IPS-NIHi11 (cell line): ENCODE data around the gene SH3TC1.
A peak's percentile ranks its signal among the peaks of the same experiment; 100 is the strongest.

ENCODE experiments used
- DNase-seq: peaks from one replicate; pipeline ENCODE4 v3.0.0; 2012; ENCODE audit warnings: mixed read lengths, low spot score

The SH3TC1 gene

DNA sequence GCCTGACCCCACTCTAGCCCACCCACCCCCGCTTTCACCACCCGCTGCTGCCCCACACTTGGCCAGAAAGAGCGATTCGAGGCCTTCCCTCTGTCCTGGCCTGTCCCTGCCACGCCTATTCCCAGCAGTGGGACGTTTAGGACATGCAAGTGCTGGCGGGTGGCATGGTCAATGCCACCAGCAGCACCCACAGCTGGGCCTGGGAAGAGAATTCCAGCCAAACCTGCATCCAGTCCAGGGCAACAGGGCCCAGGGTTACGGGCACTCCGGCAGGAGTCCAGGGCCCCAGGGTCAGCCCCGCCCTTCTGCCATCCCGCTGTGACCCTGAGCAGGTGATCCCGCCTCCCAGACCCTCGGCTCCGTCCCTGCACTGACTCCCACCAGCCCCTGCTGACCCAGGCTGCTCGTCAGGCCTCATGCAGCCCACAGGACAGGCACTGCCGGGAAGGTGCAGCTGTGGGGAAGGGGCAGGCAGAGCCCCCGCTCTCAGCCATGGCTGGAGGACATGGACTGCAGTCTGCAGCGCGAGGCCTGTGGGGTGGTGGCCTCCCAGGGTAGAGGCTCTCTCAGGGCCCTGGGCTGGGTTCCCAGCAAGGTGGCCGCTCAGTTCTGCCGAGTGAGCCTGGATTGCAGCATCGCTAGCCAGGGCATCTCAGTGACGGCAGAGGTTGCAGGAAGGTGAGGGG is 63.7 kb downstream of the SH3TC1 start:
- no peak for DNase-seq

DNA sequence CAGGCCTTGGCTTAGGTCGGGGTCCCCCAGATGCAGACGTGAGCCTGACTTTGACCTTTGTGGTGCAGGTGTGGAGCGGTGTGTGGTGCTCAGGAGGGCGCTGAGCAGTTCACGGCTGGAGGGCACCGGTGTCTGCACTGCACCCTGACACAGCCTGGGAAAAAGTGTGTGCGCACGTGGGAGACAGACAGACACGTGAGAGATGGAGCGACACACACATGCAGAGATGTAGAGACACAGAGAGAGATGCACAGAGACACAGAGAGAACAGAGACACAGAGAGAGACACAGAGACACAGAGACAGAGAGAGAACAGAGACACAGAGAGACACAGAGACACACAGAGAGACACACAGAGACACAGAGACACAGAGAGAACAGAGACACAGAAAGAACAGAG is 64.3 kb downstream of the SH3TC1 start:
- DNase-seq, result no peak

DNA sequence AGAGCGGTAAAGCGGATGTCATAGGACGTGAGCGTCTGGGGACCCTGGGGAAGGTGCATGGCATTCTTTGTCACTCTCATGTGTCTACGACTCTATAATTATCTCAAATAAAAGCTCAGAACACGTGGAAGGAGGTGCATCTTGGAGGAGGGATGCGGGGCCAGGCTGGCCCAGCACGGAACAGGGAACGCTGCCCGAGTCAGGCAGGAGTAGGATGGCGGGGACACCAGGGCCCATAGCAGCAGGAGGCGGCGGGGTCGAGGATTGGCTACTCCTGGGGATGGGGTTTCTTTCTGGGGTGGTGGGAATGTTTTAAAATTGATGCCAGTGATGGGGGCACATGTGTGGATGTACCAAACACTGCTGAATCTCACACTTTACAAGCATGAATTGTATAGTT is 65.0 kb downstream of the SH3TC1 start:
- no peak for DNase-seq

DNA sequence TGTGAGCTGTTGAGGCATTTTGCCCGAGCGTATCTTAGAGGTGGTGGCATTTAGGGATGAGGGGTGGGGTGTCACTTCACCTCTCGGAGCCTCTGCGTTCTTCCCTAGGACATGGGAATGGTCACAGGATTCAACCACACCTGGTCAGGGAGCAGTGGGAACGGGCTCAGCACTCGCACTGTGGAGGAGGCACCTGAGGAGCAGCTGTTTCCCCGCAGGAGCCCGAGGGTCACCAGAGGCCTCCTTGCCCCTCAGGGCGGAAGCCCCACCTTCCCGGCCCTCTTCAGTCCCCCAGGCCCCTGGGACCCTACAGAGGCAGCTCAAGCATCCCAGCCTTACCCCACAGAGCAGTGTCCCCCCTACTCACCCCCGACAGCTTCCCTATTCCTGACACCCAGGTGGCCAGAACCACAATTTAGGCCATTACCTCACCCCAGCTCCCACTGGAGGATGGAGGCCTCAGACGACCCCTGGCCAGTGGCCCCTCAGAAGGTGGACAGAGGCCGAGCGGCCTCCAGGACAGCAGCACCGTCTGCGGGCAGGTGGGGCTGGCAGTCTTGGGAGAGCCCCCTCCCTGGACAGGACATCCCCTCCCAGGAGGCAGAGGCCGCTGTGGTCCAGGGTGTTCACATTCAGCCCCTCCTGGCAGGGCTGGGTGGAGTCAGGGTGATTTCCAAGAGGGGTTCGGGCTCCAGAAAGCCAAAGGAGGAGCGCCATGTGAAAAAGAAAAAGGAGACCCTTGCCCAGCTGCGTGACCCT is 66.3 kb downstream of the SH3TC1 start:
- no peak for DNase-seq

DNA sequence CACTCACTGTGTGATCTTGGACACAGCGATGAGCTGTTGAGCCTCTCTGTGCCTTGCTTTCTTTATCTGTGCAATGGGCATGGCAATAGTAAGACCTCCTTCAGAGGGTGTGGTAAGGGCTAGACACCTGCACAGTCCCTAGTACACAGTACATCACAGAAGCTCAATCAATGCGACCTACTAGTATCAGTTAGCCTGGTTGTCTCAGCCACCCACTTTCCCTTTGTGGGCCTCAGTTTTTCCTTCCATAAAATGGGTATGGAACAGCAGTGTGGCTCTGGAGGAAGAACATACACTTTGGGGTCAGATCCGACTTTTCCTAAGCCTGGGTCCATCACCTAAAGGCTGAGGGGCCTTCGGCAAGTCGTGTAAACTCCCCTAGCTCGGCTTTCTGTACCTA is 67.0 kb downstream of the SH3TC1 start:
- DNase-seq, result no peak

DNA sequence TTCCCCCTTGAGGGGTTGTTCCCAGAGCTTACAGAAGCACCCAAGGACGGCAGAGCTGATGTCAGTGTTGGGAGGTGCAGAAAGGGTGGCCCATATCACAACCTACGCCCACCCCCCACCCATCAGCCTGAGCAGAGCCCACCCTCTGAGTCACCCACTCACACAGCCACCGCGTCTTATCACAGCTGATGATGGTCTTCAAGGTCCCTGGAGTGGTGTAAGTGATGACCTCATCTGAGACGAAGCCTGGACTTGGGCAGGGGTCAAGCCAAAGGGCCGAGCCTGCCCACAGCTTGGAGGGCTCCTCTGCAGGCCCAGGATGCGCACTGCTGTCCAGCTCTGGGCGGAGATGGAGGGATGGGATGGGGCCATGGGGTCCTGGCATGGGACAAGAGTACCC is 67.4 kb downstream of the SH3TC1 start:
- no peak for DNase-seq

DNA sequence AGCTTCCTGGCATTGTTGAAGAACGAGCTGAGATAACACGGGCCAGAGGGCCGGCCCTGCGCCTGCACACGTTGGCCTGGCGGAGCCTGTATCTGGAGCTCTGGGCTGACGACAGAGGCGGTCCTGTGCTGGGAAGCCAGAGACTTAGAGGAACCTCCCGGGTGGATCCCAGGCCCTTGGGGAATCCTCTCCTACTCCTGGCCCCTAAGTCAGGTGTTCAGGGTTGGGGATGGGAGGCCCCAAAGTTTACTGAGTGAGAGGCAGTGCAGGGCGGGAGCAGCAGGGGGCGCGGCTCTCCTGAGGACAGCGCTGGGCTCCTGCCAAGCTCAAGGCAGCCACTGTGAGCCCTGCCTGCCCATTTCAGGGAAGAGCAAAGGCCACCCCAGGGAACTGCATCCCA is 68.0 kb downstream of the SH3TC1 start:
- DNase-seq, result peak; percentile 80

DNA sequence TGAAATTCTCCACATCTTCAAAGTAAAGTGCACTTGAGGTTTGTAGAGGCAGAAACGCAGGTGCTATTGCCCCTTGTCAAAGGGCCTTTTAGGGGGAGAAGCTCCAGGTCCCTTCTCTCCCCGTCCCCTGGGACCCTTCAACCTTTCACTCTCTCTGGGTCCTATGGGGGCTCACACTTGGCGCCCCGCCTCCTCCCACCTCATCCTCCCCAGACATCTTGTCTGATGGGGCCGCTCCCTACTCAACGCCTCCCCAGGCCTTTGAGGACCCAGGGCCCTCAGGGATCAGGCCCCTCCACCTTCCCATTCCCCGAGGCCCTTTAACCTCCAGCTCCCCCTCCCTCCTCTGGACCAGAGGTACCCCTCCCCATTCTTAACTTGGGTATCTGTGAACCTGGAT is 69.1 kb downstream of the SH3TC1 start:
- DNase-seq, result no peak

DNA sequence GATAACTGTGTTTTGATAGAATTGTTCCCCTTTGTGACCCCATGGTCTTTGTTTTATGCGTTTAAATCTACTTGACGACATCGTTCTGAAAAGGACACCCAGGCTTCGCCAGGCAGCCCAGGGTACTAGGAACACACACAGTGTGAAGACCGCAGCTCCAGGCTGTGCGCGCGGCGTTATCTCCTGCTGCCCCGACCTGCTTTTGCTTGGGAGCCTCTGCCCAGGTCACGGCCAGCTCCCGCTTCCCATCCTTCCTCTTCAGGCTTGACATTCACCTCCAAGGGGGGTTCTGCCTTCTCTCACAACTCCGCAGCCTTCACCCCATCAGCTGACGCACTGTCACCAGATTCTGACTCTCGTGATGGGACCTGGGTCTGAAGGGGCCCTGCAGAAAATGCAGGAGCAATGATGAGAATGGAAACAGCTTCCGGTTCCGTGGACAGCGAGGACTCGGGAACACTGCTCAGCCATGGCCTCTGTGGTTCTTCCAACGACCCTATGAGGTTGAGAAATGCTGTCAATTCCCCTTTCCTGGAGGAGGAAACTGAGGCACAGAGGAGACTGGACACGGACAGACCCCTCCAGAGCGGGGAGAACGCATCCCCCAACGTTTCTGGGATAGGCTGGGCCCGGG is 69.9 kb downstream of the SH3TC1 start:
- no peak for DNase-seq

DNA sequence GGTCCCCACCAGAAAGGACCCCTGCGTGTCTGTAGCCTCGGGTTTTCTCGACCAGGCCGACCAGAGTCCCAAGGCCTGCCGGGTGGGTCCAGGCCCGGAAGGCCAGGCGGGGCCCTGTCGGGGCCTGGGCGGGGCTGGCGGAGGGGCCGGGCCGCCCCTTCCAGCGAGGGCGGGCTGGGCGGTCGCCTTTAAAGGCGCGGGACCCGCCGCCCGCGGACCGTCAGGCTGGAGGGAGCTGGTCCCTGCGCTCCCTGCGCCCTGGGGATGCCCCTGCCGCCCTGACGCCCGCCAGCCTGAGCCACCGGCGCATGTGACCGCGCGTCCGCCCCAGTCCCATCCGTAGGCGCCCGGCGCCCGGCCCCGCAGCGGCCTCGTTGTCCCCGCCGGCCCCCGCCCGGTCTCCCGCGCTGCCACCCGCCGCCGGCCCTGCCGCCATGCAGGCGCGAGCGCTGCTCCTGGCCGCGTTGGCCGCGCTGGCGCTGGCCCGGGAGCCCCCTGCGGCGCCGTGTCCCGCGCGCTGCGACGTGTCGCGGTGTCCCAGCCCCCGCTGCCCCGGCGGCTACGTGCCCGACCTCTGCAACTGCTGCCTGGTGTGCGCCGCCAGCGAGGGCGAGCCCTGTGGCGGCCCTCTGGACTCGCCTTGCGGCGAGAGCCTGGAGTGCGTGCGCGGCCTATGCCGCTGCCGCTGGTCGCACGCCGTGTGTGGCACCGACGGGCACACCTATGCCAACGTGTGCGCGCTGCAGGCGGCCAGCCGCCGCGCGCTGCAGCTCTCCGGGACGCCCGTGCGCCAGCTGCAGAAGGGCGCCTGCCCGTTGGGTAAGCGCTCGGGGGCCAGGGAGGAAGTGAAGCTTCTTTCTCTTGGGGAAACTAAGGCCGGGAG is 70.7 kb downstream of the SH3TC1 start, which contains the start of gene HTRA3:
HTRA3 (plus strand) TSS at position 220 of the 883 bp plus-strand sequence; CDS start at position 435, 215 bp downstream.
- peak; percentile 92 for DNase-seq

DNA sequence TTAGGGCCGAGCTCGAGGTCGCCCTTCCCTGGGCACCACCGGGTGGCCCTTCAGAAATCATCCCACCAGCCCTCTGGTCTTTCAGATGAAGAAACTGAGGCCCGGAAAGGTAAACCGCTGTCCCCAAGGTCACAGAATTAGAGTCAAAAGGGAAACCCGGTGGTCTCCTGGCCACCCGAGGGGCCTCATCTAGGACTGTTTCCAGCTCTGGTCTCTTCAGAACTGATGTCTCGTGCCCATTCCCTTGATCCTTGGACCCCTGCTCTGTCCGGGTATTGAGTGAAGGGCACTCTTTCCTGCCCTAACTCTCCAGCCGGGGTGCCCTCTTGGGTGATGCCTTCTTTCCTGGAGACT is 71.3 kb downstream of the SH3TC1 start:
- no peak for DNase-seq

DNA sequence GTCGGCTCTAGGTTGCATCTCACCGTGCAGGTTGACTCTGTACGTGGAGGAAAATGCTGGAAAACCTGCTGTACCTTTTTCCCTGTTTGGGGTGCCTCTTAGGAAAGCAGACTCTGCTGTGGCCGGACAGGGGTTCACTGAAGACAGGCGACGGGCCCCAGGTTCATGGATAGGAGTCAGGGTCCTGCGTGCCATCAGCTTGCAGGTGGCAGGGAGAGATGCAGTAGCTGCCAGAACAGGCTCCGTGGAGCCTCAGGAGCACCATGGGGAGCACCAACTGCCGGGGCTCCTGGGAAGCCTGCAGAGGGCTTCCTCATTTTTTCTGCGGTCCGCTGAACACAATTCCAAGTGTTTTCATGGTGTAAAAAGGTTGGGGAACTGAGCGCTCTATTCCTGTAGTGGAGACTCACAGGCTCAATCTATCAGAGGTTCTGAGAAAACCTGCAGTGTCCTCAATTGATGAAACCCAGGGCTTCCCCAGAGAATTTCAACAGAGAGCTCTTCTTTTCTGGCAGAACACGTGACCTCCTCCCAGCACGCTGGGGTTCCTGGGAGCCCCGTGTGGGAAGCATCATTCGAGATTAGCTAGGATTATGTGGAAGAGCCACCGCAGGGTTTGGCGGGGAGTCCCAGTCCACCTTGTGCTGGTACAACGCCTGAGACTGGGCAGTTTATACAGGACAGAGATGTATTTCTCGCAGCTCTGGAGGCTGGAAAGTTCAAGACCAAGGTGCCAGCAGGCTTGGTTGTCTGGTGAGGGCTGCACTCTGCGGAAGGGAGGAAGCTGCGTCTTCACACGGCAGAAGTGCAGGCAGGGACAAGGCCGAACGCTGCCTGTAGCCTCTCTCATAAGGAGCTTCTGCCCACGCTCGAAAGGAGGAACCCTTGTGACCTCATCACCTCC is 72.1 kb downstream of the SH3TC1 start:
- no peak for DNase-seq

DNA sequence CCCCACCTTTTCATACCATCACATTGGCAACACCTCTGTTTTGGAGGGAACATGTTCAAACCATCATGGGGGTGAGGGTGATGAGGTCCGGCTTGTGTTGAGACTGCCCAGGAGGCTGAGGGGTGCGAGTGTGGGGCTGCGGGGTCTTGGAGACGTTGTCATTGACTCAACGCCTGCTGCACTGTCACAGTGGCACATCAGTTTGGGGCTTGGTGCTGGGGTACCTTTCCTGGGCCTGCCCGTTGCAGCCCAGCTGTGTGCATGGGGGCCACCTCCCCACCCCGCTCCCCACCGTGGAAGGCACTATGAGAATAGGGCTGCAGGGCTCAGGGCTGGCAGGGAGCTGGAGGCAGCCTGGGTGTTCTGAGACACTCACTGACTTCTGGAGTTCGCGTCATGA is 72.7 kb downstream of the SH3TC1 start:
- no peak for DNase-seq

DNA sequence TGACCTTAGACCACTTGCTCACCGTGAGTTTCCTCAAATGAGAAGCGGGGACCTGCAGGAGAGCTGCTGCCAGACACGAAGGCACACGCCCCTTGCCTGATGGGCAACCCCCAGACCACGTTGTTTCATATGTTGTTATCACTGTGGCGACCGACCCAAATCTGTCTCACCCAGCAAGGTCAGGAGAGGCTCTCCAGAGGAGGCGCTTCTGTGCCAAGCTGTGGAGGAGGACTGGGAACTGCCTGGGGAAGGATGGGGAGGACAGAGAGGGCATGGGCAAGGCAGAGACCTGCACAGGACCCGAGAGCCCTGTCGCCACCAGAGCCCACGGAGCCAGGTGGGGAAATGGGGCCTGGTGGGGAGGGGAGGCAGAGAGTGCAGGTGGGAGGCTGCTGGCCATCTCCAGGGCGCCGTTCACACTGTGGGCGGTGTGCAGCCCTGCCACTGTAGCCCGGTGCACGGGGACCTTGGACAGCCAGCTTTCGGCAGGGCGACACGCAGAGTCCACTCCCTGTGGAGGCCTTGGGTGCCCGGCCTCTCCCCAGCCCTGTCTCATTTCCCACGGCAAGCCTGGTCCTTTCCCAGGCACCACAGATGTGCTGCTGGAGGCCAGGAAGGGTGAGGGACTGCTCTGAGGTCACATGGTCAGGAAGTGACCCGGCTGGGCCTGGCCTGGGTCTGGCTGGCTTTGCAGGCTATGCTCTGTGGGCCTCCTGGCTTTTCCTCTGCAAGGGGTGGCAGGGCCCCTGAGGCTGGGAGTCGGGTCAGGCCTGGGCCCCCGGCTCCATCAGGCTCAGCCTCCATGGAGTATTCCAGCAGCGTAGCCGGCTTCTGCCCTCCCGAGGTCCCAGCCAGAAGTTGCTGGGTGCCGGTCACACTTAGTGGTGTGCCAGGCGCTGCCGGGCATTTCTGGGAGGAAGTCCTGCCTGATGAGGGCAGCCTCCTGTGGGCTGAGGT is 73.7 kb downstream of the SH3TC1 start:
- DNase-seq, result no peak

DNA sequence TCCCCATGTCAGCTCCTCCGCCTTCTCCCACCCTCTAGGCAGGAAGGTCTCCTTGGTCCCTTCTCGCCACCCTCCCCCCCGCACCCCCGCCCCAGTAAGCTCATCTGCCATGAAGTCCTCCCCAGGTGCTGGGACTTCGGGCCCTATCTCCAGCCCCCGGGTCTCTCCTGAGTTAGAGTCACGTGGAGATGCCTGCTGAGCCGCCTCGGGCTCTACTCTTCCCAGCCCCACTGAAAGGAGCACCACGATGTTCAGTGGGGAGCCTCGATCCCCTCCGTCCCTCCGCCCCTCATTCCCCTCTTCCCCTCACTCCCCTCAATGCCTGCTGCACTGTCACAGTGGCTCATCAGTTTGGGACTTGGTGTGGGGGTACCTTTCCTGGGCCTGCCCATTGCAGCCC is 74.4 kb downstream of the SH3TC1 start:
- DNase-seq, result no peak

DNA sequence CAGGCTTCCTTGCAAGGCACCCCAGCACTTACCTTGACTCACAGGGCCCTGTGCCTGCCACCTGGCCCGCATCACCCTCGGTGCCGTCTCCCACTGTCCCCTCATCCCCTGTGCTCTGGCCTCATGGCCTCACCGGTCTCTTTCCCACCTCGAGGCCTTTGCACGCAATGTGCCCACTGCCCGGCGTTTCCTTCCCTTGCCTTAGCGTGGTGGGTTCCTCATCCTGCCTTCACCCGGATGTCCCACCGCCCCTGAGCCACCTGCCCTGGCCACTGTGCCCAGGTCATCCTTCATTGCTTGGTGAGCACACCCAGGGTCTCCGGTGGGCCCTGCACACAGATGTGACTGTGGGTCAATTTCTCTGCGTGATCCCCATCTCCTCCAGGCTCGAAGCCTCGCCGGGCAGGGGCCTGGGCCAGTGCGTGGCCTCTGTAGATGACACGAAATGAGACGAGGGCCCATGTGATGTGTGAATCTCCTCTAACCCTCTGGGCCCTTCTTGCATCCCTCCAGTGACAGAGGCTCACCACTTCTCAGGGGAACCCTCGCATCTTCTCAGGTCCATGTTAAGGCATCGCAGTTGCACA is 75.1 kb downstream of the SH3TC1 start:
- DNase-seq, result no peak

DNA sequence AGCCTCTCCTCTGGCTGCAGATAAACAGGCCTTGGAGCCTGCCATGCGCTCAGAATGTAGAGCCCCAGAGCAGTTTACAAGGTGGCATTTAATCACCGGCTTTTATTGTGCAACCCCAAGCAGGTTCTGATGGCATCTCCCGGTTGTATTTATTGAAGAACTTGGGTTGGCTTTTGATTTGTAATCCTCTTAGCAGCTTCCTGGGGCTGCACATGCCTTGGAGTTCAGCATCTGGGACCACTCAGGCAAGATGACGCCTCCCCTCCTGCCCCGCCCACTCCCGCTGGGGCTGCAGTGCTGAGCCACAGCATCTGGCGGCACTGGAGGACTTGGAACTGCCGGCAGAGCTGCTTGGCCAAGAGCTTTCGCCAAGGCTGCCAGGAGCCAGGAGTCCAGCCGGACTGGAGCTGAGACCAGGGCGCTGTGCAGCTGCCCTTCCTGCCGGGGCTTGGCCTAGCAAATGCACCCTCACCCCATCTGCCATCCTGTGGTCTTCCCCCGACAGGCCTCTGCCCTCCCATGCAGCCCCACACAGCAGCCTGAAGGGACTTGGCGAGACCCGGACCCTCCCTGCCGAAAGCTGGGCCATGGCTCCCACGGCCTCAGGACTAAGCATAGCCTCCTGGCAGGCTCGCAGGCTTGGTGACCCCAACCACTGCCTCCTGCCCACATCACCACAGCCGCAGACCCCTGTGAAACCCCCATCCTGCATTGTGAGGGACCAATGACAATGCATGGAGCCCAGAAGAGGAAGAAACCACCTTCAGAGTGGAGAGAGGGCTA is 75.9 kb downstream of the SH3TC1 start:
- peak; percentile 53 for DNase-seq

DNA sequence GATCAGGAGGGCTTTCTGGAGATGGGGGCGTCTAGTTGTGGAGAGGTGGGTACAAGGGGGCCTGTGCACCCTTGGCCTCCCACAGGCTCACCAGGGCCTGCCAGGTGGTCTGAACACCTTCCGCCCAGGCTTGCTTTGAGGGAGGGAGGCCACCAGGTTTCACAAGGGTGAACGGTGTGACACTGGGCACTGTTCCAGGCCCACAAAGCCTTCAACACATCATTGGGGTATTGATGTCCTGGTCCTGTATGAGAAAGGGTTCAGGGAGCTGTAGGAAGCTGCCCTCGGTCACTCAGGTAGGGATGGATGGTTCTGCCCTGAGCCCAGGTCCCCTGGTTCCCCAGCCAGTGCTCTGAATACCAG is 76.4 kb downstream of the SH3TC1 start:
- DNase-seq, result no peak
